DMS 273 (cell line): ENCODE data around the gene OLFM1.
A peak's percentile ranks its signal among the peaks of the same experiment; 100 is the strongest.
"Not testable (repeated sequence)": the region's sequence is repeated elsewhere in the genome, so short reads cannot be mapped to it uniquely, and the experiment has no call there.

Source experiments
- DNase-seq: peaks from one replicate; lab custom pipeline; 2025; ENCODE audit not compliant: unreplicated experiment; lab: John Stamatoyannopoulos, UW

The OLFM1 gene

GRCh38 chr9:135149901-135150300, 62.4 kb downstream of the OLFM1 start:
- not testable (repeated sequence) for DNase-seq

- DNase-seq, result no peak
Observed at GRCh38 chr9:135150981-135151380, 63.5 kb downstream of the OLFM1 start.

- no peak for DNase-seq
Observed at GRCh38 chr9:135151757-135152613, 64.5 kb downstream of the OLFM1 start.

- peak; percentile 19 for DNase-seq
Observed at GRCh38 chr9:135152614-135153334, 65.3 kb downstream of the OLFM1 start.

GRCh38 chr9:135154050-135154615, 66.7 kb downstream of the OLFM1 start:
- no peak for DNase-seq

GRCh38 chr9:135155396-135155795, 67.9 kb downstream of the OLFM1 start:
- DNase-seq, result no peak

- DNase-seq, result peak; percentile 36
Observed at GRCh38 chr9:135156525-135157510, 69.3 kb downstream of the OLFM1 start.

- DNase-seq, result no peak
Observed at GRCh38 chr9:135157856-135158563, 70.5 kb downstream of the OLFM1 start.

- no peak for DNase-seq
Observed at GRCh38 chr9:135158564-135158937, 71.1 kb downstream of the OLFM1 start.

GRCh38 chr9:135159801-135160200, 72.3 kb downstream of the OLFM1 start:
- no peak for DNase-seq

GRCh38 chr9:135160862-135161261, 73.4 kb downstream of the OLFM1 start:
- no peak for DNase-seq

GRCh38 chr9:135162599-135162998, 75.1 kb downstream of the OLFM1 start:
- not testable (repeated sequence) for DNase-seq

GRCh38 chr9:135163023-135163780, 75.7 kb downstream of the OLFM1 start:
- no peak for DNase-seq

GRCh38 chr9:135164036-135164435, 76.6 kb downstream of the OLFM1 start:
- DNase-seq, result no peak

GRCh38 chr9:135165003-135165711, 77.7 kb downstream of the OLFM1 start:
- no peak for DNase-seq

- DNase-seq, result no peak
Observed at GRCh38 chr9:135165756-135166519, 78.5 kb downstream of the OLFM1 start.

- DNase-seq, result peak; percentile 15
Observed at GRCh38 chr9:135166565-135166964, 79.1 kb downstream of the OLFM1 start.

- DNase-seq, result no peak
Observed at GRCh38 chr9:135167356-135167755, 79.9 kb downstream of the OLFM1 start.
